ENCODE data around the gene GBX1.

DNA sequence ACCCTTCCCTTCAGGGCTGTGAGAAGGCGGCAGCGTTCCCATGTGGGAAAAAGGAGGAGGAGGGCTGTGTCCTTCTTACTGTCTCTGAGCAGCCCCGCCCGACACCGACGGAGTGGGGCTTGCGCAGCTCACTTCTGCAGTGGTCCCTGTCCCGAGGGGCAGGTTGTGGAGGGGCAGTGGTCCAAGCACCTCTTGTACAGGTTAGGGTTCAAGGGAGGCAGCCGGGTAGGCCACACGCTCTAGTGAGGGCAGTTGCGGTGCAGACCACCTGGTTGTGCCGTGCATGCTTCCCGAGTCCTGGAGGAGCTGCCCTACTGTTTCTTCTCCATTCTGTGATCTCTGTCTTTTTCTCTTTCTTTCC lies 48.5 kb downstream of the GBX1 start:
- TF ChIP-seq CTCF (IDR thresholded peaks at IDR 0.05; ENCODE audit: poor library complexity, severe bottlenecking) = no peak
- TF ChIP-seq EZH2 (IDR thresholded peaks at IDR 0.05; ENCODE audit: borderline replicate concordance, insufficient read depth, low read length, poor library complexity, severe bottlenecking) = no peak
- TF ChIP-seq EP300 (conservative IDR thresholded peaks at IDR 0.05; ENCODE audit: poor library complexity, severe bottlenecking) = no peak
- TF ChIP-seq RAD21 (conservative IDR thresholded peaks at IDR 0.05) = no peak
- no peak for TF ChIP-seq TAF1 (IDR thresholded peaks at IDR 0.05; ENCODE audit: low read depth)
- TF ChIP-seq POLR2AphosphoS5 (IDR thresholded peaks at IDR 0.05) = no peak
- TF ChIP-seq, protein P1, sequence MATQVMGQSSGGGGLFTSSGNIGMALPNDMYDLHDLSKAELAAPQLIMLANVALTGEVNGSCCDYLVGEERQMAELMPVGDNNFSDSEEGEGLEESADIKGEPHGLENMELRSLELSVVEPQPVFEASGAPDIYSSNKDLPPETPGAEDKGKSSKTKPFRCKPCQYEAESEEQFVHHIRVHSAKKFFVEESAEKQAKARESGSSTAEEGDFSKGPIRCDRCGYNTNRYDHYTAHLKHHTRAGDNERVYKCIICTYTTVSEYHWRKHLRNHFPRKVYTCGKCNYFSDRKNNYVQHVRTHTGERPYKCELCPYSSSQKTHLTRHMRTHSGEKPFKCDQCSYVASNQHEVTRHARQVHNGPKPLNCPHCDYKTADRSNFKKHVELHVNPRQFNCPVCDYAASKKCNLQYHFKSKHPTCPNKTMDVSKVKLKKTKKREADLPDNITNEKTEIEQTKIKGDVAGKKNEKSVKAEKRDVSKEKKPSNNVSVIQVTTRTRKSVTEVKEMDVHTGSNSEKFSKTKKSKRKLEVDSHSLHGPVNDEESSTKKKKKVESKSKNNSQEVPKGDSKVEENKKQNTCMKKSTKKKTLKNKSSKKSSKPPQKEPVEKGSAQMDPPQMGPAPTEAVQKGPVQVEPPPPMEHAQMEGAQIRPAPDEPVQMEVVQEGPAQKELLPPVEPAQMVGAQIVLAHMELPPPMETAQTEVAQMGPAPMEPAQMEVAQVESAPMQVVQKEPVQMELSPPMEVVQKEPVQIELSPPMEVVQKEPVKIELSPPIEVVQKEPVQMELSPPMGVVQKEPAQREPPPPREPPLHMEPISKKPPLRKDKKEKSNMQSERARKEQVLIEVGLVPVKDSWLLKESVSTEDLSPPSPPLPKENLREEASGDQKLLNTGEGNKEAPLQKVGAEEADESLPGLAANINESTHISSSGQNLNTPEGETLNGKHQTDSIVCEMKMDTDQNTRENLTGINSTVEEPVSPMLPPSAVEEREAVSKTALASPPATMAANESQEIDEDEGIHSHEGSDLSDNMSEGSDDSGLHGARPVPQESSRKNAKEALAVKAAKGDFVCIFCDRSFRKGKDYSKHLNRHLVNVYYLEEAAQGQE (IDR thresholded peaks at IDR 0.05; ENCODE audit: borderline replicate concordance) = no peak

All from neural cell (in vitro differentiated cells).